Activated naive CD8-positive, alpha-beta T cell treated with anti-CD3 and anti-CD28 coated beads, Interleukin-2, amount 10 ng/mL, durations not matched to agents 7 days and 5 days (primary cell): ENCODE data around the gene PTPN9. TPM values are rescaled to one million over a fixed set of nuclear protein-coding genes. Genes with fewer than 3 reads are reported as not detected.
A peak's percentile ranks its signal among the peaks of the same experiment; 100 is the strongest.
"Not testable (repeated sequence)": the region's sequence is repeated elsewhere in the genome, so short reads cannot be mapped to it uniquely, and the experiment has no call there.

Experiments
- ATAC-seq: fragments of 150-1000 bp; cut with Tn5 transposase; one replicate; pipeline ENCODE4 v1.10.0; 2021; ENCODE audit warnings: low read depth, moderate library complexity
- POLR2A ChIA-PET: fragments of 350-600 bp; sonication (Branson Sonifier 250); formaldehyde crosslinking; loops from one replicate; lab custom pipeline; 2021; ENCODE audit warnings: antibody characterized with exemption; lab: Charles Lee
- DNase-seq: peaks from one replicate; pipeline ENCODE4 v3.0.0; 2021
- H3K27ac Mint-ChIP-seq: one replicate; pipeline ENCODE4 v1.8.0; 2022; ENCODE audit warnings: mild to moderate bottlenecking, mixed read lengths
- H3K27me3 Mint-ChIP-seq: one replicate; pipeline ENCODE4 v1.8.0; 2022; ENCODE audit warnings: mild to moderate bottlenecking, moderate library complexity, mixed read lengths
- H3K36me3 Mint-ChIP-seq: one replicate; pipeline ENCODE4 v1.8.0; 2021; ENCODE audit warnings: mild to moderate bottlenecking, mixed read lengths
- H3K4me1 Mint-ChIP-seq: one replicate; pipeline ENCODE4 v1.8.0; 2021; ENCODE audit warnings: mixed read lengths
- H3K4me3 Mint-ChIP-seq: one replicate; pipeline ENCODE4 v1.8.0; 2022; ENCODE audit warnings: mild to moderate bottlenecking, moderate library complexity, mixed read lengths
- H3K9me3 Mint-ChIP-seq: one replicate; pipeline ENCODE4 v1.8.0; 2021; ENCODE audit warnings: mixed read lengths
- total RNA-seq, 2 experiments: library from RNA; stranded (reverse); gene quantifications; one replicate each; pipeline ENCODE4 v1.2.3, GENCODE V29; 2021

Gene PTPN9
- total RNA-seq, 2 experiments from 2014 or later: 35.8 to 37.5 TPM

DNA sequence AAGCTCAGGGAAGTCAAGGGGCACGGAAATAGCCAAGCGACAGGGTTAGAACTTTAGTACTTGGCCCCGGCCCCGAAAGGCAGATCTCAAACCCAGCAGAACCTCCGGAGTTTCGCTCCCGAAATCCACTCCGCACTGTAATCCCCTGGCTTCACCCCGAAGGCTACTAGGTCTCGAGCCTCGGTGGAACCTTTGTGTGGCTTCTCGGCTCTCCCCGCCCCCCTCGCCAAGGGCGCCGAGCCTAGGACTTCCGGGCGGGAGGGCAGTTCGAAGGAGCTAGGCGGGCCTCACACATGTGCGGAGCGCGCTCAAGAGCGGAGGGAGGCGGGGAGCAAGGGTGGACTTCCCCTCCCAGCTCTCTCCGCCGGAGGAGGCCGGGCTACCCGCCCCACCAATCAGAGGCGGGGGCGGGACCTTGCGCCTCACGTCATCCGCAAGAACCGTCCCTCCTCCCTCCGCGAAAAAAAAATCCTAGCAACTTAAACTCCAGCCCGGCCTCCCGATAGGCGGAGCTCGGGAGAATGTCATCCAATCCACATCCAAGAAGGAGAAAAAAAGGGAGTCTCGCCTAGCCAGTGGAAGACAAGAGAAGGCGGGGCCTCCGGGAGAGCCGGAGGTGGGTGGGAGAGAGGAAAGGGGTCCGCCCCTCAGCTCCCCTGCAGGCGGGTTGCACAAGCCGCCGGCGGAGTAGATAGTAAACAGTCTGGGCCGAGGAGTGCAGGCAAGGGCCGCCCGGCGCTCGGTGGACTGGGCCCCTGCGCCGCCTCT lies 125.2 kb downstream of the PTPN9 start:
- peak overlapping the region; percentile 95 for H3K4me3 Mint-ChIP-seq
- no peaks in the 10 kb centered on the region for H3K27me3 Mint-ChIP-seq
- ATAC-seq: peak; percentile 38
- peak; percentile 95 for DNase-seq
- H3K4me1 Mint-ChIP-seq: peaks cover 21% of the 10 kb centered on the region
- POLR2A ChIA-PET: interaction anchor here (0.5 to 7.5 kb wide), 29 partner anchors 8 to 1460 kb away, joined by 3 to 168 read pairs (median 4); partner anchors contain the start of genes FBXO22, IMP3, MAN2C1 and NEIL1
- H3K27ac Mint-ChIP-seq: peak overlapping the region; percentile 99
- peaks cover 2% of the 10 kb centered on the region for H3K36me3 Mint-ChIP-seq
- no peaks in the 10 kb centered on the region for H3K9me3 Mint-ChIP-seq

DNA sequence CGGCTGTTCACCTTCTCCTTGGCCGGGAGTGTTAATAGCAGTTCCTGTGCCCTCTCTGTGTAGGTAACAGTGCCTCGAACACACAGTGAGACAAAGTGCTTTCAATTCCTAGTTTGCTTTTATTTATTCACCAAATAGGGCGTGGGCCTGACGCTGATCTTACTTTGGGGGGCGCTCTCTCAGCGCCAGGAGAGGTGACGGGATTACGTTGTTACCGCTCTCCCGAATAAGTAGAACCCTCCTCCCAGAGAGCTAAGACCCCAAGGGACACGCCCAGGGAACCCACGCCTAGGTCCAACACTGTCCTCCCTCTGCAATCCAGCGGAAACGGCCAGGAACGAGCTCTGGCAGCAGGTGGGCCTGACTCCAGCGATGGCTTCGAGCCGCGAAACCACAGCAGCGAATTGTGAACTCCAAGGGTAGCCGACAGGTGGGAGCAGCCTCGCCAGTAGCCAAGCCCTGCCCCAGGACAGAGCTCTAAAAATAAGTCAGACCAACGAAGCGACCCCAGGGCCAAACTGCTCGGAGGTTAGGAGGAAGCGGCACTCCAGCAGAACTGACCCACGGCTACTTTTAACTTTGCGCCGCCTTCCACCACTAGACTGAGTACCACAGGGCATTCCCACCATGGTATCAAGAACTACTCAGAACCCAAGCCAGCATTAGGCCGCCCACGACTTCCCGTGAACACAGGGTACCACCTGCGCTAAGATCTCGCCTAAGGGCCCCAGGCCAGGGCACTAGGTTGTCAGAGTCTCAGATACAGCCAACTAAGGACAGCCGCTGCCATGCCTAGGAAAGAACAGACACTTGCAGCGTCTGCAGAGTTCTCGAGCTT lies 126.0 kb downstream of the PTPN9 start:
- no peaks in the 10 kb centered on the region for H3K9me3 Mint-ChIP-seq
- no peaks in the 10 kb centered on the region for H3K27me3 Mint-ChIP-seq
- H3K27ac Mint-ChIP-seq: peak overlapping the region; percentile 99
- POLR2A ChIA-PET: interaction anchor here (0.5 to 7.5 kb wide), 23 partner anchors 10 to 1459 kb away, joined by 3 to 168 read pairs (median 4); partner anchors contain the start of genes IMP3, MAN2C1, NEIL1 and PML
- peaks cover 2% of the 10 kb centered on the region for H3K36me3 Mint-ChIP-seq
- no peak for ATAC-seq
- peaks cover 22% of the 10 kb centered on the region for H3K4me1 Mint-ChIP-seq
- peak overlapping the region; percentile 95 for H3K4me3 Mint-ChIP-seq
- peak; percentile 67 for DNase-seq

DNA sequence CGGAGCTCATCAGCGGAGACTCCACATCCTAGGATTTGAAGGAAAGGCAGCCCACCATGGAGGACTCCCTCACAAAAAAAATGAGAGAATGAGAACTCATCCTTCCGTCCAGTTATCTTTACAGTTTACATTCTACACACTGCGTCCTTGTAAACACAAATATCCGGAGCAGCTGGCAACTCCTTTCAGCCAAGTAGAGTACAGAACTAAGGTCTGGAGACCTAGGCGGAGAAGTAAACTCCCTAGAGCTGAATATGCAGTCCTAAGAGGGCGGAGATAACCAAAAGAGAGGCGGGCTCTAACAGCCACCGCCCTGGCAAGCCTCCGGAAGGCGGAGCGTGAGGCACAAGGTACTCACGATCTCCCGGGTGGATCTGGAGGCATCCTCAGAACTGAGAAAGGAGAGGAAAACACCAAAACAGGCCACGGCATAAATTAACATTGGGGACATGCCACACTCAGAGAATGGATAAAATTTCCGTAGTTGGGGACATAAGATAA lies 126.7 kb downstream of the PTPN9 start:
- peak; percentile 13 for ATAC-seq
- POLR2A ChIA-PET: interaction anchor here (0.5 to 7.5 kb wide), 21 partner anchors 8 to 1432 kb away, joined by 3 to 168 read pairs (median 4); partner anchors contain the start of genes ARID3B, COMMD4, IMP3 and MAN2C1
- Mint-ChIP-seq H3K27me3 (no peaks in the 10 kb centered on the region), H3K36me3 (peaks cover under 1% of the 10 kb centered on the region), H3K9me3 (no peaks in the 10 kb centered on the region), H3K4me3 (peak overlapping the region; percentile 95), H3K27ac (peak overlapping the region; percentile 99), H3K4me1 (peaks cover 24% of the 10 kb centered on the region)
- peak; percentile 77 for DNase-seq

- H3K4me3 Mint-ChIP-seq: peak within 1 kb of the TSS; percentile 95
Measured at GRCh38 chr15:75451674-75452363, 127.3 kb downstream of the PTPN9 start, which contains the start of gene SIN3A. Gene SIN3A, minus strand, starts transcription at chr15:75451690. Its CDS starts 21,315 bp downstream, at chr15:75430375.

DNA sequence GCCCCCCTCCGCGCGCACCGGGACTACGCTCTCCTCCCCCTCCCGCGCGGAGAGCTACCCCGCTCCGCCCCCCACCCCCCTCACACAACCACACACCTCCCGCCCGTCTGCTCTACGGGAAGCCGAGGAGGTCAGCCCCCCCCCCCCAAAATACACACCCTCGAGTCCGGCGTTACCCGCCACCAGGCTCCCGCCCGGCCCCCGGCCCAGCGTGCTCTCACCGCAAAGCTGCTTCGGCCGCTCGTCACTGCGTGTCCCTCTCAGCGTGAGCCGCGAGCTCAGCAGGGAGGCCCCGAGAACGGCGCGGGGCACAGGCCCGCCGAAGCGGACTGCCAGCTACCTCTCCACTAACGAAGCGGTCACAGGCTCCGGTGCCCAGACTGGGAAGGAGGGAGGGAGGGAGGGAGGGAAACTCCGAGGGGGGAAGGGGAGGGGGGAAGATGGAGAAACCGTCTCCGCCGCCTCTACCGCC lies 127.9 kb downstream of the PTPN9 start:
- no peak for DNase-seq
- no peaks in the 10 kb centered on the region for H3K9me3 Mint-ChIP-seq
- peaks cover 3% of the 10 kb centered on the region for H3K36me3 Mint-ChIP-seq
- H3K4me1 Mint-ChIP-seq: peaks cover 26% of the 10 kb centered on the region
- ATAC-seq: no peak
- peak overlapping the region; percentile 99 for H3K27ac Mint-ChIP-seq
- H3K27me3 Mint-ChIP-seq: no peaks in the 10 kb centered on the region
- H3K4me3 Mint-ChIP-seq: peak overlapping the region; percentile 95
- POLR2A ChIA-PET: interaction anchor here (0.5 to 7.5 kb wide), 20 partner anchors 9 to 911 kb away, joined by 3 to 168 read pairs (median 4); partner anchors contain the start of genes ARID3B, COMMD4, IMP3 and MAN2C1

More at GRCh38 chr15:75451674-75452363, 127.3 kb downstream of the PTPN9 start, which contains the start of gene SIN3A:
- Mint-ChIP-seq H3K27me3 (no peaks in the 10 kb centered on the region), H3K9me3 (no peaks in the 10 kb centered on the region), H3K36me3 (peaks cover 3% of the 10 kb centered on the region), H3K4me1 (peaks cover 26% of the 10 kb centered on the region), H3K27ac (peak within 1 kb of the TSS; percentile 99)
- POLR2A ChIA-PET: interaction anchor here (0.5 to 7.5 kb wide), 26 partner anchors 9 to 1431 kb away, joined by 3 to 168 read pairs (median 4); partner anchors contain the start of genes ARID3B, COMMD4, IMP3 and MAN2C1
- ATAC-seq: peak; percentile 56
- DNase-seq: peak; percentile 91

DNA sequence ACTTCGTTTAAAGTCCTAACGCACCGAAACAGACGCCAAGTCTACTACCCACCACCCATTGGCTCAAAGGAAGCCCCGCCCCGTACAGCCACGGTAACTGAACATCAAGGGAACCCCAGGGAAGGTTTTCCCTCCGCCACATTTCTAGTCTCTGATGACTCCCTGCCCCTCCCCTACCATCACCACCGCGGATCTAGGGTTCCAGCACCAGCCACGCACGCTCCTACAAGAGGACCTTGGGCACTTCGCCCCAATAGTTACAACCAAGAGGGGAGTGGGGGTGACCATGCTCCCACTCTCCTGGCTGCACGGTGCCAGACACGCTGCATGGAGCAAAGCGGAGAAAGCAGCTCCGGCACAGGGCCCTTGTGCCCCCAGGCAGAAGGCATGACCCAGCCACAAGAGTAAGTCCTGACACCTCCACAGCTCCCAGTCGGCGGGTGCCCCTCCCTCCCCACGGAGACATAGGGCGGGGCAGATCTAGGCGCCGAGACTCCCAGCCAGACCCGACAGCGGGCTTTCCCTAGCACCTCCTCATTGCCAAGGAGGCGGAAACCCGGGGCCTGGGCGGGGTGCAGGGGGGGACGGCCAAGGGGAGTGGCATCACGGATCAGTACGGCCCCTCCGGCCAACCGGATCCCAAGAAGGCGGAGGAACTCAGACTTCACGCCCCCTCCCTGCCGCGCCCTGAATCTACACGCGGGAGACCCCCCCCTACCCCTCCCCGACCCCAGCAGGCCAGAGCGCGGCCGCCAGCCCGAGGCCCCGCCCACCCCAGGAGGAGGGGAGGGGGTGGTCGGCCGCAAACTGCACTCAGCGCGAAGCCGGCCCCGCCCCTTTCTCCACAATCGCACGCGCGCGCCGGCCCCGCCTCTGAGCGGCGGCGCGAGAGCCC lies 128.6 kb downstream of the PTPN9 start:
- POLR2A ChIA-PET: interaction anchor here (0.7 to 7.5 kb wide), 8 partner anchors 28 to 197 kb away, joined by 3 to 168 read pairs (median 22); partner anchors contain the start of genes COMMD4, IMP3, MAN2C1 and PTPN9
- Mint-ChIP-seq H3K27me3 (no peaks in the 10 kb centered on the region), H3K4me1 (peaks cover 31% of the 10 kb centered on the region), H3K36me3 (peaks cover 6% of the 10 kb centered on the region), H3K27ac (peak overlapping the region; percentile 99), H3K4me3 (peak overlapping the region; percentile 95), H3K9me3 (no peaks in the 10 kb centered on the region)
- ATAC-seq (peak; percentile 28), DNase-seq (peak; percentile 97)

DNA sequence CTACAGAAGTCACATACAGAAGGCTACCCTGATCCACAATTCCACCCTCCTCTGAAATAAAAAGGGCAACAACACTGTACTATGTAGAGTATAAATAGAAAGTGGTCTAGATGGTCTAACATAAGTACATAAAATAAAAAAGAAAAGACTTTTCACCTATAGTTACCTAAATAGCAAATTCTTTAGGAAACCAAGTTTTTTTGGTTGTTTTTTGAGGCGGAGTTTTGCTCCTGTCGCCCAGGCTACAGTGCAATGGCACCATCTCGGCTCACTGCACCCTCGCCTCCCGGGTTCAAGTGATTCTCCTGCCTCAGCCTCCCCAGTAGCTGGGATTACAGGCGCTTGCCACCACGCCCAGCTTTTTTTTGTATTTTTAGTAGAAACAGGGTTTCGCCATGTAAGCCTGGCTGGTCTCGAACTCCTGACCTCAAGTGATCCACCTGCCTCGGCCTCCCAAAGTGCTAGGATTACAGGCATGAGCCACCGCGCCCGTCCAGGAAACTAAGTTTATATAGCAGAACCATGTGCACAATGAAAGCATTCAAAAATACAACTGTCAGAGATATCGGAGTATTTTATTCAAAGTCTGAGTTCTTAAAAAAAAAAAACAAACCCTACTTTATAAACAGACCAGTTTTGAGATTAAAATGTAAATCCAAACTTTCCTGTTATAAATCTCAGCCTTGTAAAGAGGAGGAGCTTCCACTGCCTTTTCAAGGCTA lies 129.4 kb downstream of the PTPN9 start:
- Mint-ChIP-seq H3K27me3 (no peaks in the 10 kb centered on the region), H3K27ac (peak overlapping the region; percentile 79), H3K36me3 (peaks cover 6% of the 10 kb centered on the region), H3K4me3 (peak overlapping the region; percentile 91), H3K4me1 (peaks cover 31% of the 10 kb centered on the region), H3K9me3 (no peaks in the 10 kb centered on the region)
- DNase-seq: no peak
- no peak for ATAC-seq
- POLR2A ChIA-PET: interaction anchor here (2.0 to 7.5 kb wide), 5 partner anchors 81 to 198 kb away, joined by 10 to 168 read pairs (median 90); partner anchors contain the start of genes IMP3, MAN2C1, PTPN9 and SNUPN

DNA sequence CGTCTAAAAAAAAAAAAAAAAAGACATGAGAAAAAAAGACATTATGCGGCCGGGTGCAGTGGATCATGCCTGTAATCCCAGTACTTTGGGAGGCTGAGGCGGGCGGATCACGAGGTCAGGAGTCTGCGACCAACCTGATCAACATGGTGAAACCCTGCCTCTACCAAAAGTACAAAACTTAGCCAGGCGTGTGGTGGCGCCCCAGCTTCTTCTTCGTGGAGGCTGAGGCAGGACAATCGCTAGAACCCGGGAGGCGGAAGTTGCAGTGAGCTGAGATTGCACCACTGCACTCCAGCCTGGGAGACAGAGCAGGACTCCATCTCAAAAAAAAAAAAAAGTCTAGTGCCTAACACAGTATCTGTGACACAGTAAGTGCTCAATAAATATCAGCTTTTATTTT lies 130.9 kb downstream of the PTPN9 start:
- Mint-ChIP-seq H3K36me3 (peaks cover 13% of the 10 kb centered on the region), H3K4me1 (peaks cover 32% of the 10 kb centered on the region)
- H3K4me3 Mint-ChIP-seq, H3K27me3 Mint-ChIP-seq, H3K9me3 Mint-ChIP-seq, H3K27ac Mint-ChIP-seq, ATAC-seq, POLR2A ChIA-PET, DNase-seq: not testable (repeated sequence)

DNA sequence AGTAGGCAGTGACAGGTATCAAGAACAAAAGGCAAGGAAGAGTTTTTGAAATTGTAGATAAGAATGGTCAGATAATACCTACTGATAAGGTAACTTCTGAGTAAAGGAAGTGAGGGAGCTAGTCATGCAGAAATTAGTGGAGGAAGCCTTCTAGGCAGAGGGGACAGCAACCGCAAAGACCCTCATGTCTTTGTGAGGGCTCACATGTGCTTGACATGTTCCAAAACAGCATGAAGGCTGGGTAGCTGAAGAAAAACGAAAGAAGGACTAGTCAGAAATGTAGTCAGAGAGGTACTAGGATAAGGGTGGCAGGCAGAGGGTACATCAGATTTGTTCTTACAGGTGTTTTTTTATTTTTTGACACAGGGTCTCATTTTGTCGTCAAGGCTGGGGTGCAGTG lies 133.0 kb downstream of the PTPN9 start:
- ATAC-seq (no peak), DNase-seq (no peak)
- Mint-ChIP-seq H3K4me3 (peak overlapping the region; percentile 52), H3K36me3 (peaks cover 23% of the 10 kb centered on the region), H3K4me1 (peaks cover 31% of the 10 kb centered on the region), H3K27ac (peak overlapping the region; percentile 78), H3K9me3 (no peaks in the 10 kb centered on the region), H3K27me3 (no peaks in the 10 kb centered on the region)
- POLR2A ChIA-PET: interaction anchor here (1.2 to 2.1 kb wide), 3 partner anchors 9 to 180 kb away, joined by 3 to 28 read pairs (median 6); partner anchors contain the start of genes PTPN9 and SNUPN

GRCh38 chr15:75445324-75445723 lies 133.8 kb downstream of the PTPN9 start:
- peaks cover 29% of the 10 kb centered on the region for H3K4me1 Mint-ChIP-seq
- ATAC-seq, DNase-seq, H3K9me3 Mint-ChIP-seq, H3K27me3 Mint-ChIP-seq, H3K4me3 Mint-ChIP-seq: not testable (repeated sequence)
- POLR2A ChIA-PET: interaction anchor here (1.2 to 2.1 kb wide), 3 partner anchors 10 to 180 kb away, joined by 3 to 28 read pairs (median 6); partner anchors contain the start of genes PTPN9 and SNUPN
- peak overlapping the region; percentile 78 for H3K27ac Mint-ChIP-seq
- H3K36me3 Mint-ChIP-seq: peaks cover 25% of the 10 kb centered on the region
